Measurements from ENCODE around the gene HEPN1. TPM values are rescaled to one million over a fixed set of nuclear protein-coding genes. Genes with fewer than 3 reads are reported as not detected.
"Not testable (repeated sequence)": the region's sequence is repeated elsewhere in the genome, so short reads cannot be mapped to it uniquely, and the experiment has no call there.

Gene HEPN1
- total RNA-seq, 1 donor: not detected

DNA sequence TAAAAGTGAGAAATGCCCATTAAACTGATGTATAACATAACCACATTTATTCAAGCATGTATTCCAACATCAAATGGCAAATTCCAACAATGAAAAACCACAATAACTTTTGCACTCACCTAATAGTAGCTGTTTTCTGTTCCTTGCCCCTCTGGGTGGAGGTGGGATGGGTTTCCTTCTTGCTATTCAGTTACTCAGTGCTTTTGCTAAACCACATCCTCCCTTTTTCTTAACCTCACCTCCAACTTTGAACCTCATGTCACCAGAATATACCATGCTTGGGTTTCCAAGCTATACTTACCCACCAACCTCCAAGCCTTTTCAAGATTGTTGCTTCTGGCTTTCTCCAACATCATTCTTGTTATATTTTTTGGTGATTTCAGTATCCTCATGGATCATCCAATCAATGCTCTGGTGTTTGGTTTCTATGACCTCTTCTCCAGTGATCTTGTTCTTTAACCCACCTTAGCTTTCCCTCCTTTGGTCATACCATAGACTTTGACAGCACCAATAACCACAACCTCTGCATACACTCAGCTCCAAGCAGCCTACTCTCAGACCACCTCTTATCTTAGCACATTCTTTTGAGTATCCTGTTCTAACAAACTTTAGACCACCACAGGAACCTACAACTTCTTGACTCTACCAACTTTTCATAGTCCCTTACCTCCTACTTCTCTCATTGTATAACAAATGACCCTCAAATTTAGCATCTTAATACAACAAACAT, 31.7 kb downstream of the HEPN1 start:
- TF ChIP-seq CTCF (IDR thresholded peaks at IDR 0.05; ENCODE audit: insufficient read depth, low read length): no peak
- H3K4me3 ChIP-seq (ENCODE audit: low read depth, low read length): no peak overlapping the region

GRCh38 chr11:124951341-124951740, 32.3 kb downstream of the HEPN1 start:
- no peak overlapping the region for H3K4me3 ChIP-seq (ENCODE audit: low read depth, low read length)
- DNase-seq (ENCODE audit: low read depth): no peak
- no peak for TF ChIP-seq CTCF (IDR thresholded peaks at IDR 0.05; ENCODE audit: insufficient read depth, low read length)

More for the DNA sequence above, 31.7 kb downstream of the HEPN1 start:
- no peak for DNase-seq (ENCODE audit: low read depth)

DNA sequence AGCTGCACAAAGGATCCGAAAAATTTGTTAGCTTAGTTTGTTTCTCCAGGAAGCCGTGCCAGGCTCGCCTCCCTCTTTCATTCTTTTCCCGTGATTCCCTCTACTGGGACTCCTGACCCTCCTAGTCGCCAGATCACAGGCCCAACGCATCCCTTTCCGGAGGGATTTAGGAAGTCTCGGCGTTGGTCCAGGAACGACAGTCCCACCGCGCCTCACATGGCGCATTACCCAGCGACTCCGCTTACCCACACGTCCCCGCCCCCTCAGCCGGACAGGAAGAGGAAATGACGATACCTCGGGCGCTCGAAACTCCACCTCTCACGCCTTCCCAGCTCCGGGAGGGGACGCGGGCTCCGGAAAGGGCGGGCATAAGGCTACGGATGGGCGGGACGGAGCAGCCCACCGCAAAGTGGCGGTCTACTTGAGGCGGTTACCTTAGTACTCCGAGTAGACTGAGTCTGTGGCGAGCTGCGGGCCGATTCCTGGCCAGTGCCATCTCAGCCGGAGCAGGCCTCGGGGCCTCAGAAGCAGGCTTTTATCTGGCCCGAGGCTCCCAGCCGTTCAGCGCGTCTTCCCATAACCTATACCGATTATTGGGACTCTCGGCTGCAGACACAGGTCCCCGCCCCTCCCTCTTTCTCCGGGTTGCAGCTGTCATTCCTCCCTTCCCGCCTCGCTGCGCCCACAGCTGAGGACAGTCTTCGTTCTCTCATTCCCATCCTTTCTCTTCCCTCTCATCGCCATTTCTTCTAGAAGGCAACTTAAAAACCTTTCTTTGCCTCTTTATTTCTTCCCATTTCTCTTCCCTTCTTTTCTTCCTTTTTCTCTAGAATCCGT, 34.9 kb downstream of the HEPN1 start, which contains the start of gene CCDC15:
TSS of gene CCDC15 (plus strand) at position 450 of the 837 bp plus-strand sequence. CDS start 531 bp downstream, outside the sequence.
- no peak for TF ChIP-seq CTCF (IDR thresholded peaks at IDR 0.05; ENCODE audit: insufficient read depth, low read length)
- peak; percentile 96 for DNase-seq (ENCODE audit: low read depth)
- H3K4me3 ChIP-seq (ENCODE audit: low read depth, low read length): peak within 1 kb of the TSS; percentile 72

DNA sequence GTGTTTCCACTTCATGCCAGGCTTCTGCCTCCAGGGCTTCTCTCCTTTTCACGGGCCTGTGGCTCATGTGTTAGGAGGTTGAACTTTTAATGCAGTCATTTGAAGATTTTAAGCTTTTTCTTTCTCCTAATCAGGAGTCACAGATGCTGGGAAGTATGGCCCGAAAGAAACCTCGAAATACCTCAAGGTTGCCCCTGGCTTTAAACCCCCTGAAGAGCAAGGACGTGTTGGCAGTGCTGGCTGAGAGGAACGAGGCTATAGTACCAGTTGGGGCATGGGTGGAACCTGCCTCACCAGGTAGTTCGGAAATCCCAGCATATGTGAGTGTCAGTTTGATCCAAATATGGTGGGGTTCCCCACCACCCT, 35.5 kb downstream of the HEPN1 start:
- no peak for TF ChIP-seq CTCF (IDR thresholded peaks at IDR 0.05; ENCODE audit: insufficient read depth, low read length)
- H3K4me3 ChIP-seq (ENCODE audit: low read depth, low read length): peak overlapping the region; percentile 72
- DNase-seq (ENCODE audit: low read depth): no peak

DNA sequence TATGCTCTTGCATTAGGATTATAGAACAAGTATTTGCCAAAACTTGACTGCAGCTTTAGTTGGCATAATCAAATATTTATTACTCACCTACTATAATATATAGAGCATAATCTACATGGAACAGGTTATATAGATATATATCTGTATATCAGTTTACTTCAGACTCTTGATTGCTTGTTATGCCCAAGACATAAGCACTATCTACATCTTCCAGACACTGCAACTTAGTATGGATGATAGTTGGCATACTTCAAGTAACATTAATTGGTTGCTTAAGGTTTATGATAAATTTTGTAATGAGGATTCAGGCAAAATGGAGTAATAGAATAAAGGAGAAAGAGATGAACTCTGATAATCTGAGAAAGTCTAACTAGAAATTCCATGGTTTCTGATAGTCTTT, 36.0 kb downstream of the HEPN1 start:
- no peak for DNase-seq (ENCODE audit: low read depth)
- TF ChIP-seq CTCF (IDR thresholded peaks at IDR 0.05; ENCODE audit: insufficient read depth, low read length): no peak
- peak overlapping the region; percentile 72 for H3K4me3 ChIP-seq (ENCODE audit: low read depth, low read length)

DNA sequence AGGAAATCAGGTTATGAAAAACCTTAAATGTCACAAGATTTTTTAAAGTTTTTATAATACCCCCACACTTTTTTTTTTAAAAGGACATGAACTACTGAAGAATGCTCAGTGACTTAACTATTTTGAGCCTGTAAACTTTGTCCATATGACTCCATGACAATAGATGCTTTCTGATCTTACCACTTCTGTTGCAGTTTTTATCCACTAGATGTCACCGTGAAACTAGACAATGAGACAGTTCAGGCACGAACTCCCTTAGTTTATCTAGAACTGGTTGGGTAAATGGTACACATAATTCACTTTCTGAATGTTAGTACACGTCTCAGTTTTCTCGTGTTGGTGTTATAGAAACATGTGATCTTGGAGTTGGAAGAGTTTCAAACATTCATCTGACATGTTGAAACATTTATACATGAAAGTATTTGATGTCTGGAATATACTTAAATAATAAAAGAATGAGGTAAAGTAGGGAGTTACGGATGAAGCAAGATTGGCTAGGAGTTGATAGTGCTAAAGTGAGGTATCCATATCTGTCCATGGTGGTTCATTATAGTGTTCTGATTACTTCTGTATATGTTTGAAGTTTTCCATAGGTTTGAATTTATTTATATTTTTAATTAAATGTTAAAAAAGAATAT, 43.0 kb downstream of the HEPN1 start:
- H3K4me3 ChIP-seq (ENCODE audit: low read depth, low read length): no peak overlapping the region
- peak; percentile 76 for TF ChIP-seq CTCF (IDR thresholded peaks at IDR 0.05; ENCODE audit: insufficient read depth, low read length)
- DNase-seq (ENCODE audit: low read depth): peak; percentile 91

DNA sequence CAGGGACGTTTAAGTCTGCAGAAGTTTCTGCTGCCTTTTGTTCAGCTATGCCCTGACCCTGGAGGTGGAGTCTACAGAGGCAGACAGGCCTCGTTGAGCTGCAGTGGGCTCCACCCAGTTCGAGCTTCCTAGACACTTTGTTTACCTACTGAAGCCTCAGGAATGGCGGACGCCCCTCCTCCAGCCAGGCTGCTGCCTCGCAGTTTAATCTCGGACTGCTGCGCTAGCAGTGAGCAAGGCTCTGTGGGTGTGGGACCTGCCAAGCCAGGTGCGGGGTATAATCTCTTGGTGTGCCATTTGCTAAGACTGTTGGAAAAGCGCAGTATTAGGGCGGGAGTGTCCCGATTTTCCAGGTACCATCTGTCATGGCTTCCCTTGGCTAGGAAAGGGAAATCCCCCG, 49.1 kb downstream of the HEPN1 start:
- not testable (repeated sequence) for DNase-seq (ENCODE audit: low read depth); H3K4me3 ChIP-seq (ENCODE audit: low read depth, low read length)

All from fibroblast of the aortic adventitia (primary cell).